Peyer's patch (tissue), 4 donors: Measurements from ENCODE around the gene IPP. TPM values are rescaled to one million over a fixed set of nuclear protein-coding genes. Genes with fewer than 3 reads are reported as not detected.
A peak's percentile ranks its signal among the peaks of the same experiment; 100 is the strongest.
"Not testable (repeated sequence)": the region's sequence is repeated elsewhere in the genome, so short reads cannot be mapped to it uniquely, and the experiment has no call there.

ENCODE experiments used
- DNase-seq, 3 donors: peaks; one replicate each; pipeline ENCODE4 v3.0.0-alpha.2; 2017 to 2019
- H3K27ac ChIP-seq, 4 donors: fragments of 200-600 bp; sonication (generic); one replicate each; pipeline ENCODE4 v1.5.1; 2016 to 2019
- H3K27me3 ChIP-seq, 2 donors: fragments of 200-600 bp; sonication (generic); one replicate each; pipeline ENCODE4 v1.5.1; 2019
- H3K36me3 ChIP-seq, 3 donors: fragments of 200-600 bp; sonication (generic); one replicate each; pipeline ENCODE4 v1.5.1; 2016 to 2019
- H3K4me1 ChIP-seq, 4 donors: fragments of 200-600 bp; sonication (generic); one replicate each; pipeline ENCODE4 v1.5.1; 2016 to 2019
- H3K4me3 ChIP-seq, 4 donors: fragments of 200-600 bp; sonication (generic); 1 replicate in 3 of 4; 2 replicates in 1 of 4; pipeline ENCODE4 v1.5.1; 2016 to 2019; ENCODE audit warnings: mild to moderate bottlenecking in 1 of 4
- H3K9me3 ChIP-seq, 4 donors: fragments of 200-600 bp; sonication (generic); one replicate each; pipeline ENCODE4 v1.5.1; 2016 to 2019; ENCODE audit warnings: mild to moderate bottlenecking in 1 of 4
- CTCF ChIP-seq, 6 experiments: fragments of 450-650 bp in 4 of 6; fragments of 200-600 bp in 2 of 6; sonication (generic) in 1 of 6; IDR thresholded peaks; one replicate each; pipeline ENCODE4 v1.5.1; 2017 to 2019; ENCODE audit warnings: antibody characterized with exemption in 6 of 6, mild to moderate bottlenecking in 3 of 6, moderate library complexity in 1 of 6
- POLR2A ChIP-seq, 2 donors: fragments of 450-650 bp; IDR thresholded peaks; one replicate each; pipeline ENCODE4 v1.5.1; 2017; ENCODE audit warnings: antibody characterized with exemption in 2 of 2, mild to moderate bottlenecking in 2 of 2, moderate library complexity in 2 of 2
- total RNA-seq, 4 donors: library from RNA; depleted of rRNA; stranded (reverse); fragments of >200 nt; gene quantifications; one replicate each; pipeline ENCODE4 v1.1.0, GENCODE V29; 2016

Gene IPP
- total RNA-seq, 4 donors from 2014 or later: 8.9 to 17.2 (median 12.1) TPM

- TF ChIP-seq POLR2A (IDR thresholded peaks at IDR 0.05) (no peak), CTCF (IDR thresholded peaks at IDR 0.05) (no peak)
- Histone ChIP-seq H3K27me3 (no peaks in the 10 kb centered on the region), H3K4me1 (peaks cover 0 to 10% (median 0%) of the 10 kb centered on the region in 4 donors), H3K4me3 (no peak overlapping the region), H3K27ac (no peak overlapping the region), H3K36me3 (no peaks in the 10 kb centered on the region), H3K9me3 (peaks cover 0 to 3% (median 0%) of the 10 kb centered on the region in 4 donors)
- DNase-seq: no peak
These were observed 2.1 kb upstream of the IPP start for GRCh38 chr1:45752441-45753052.

GRCh38 chr1:45752014-45752413 lies 1.6 kb upstream of the IPP start:
- H3K4me3 ChIP-seq: no peak overlapping the region
- TF ChIP-seq POLR2A (IDR thresholded peaks at IDR 0.05) (no peak), CTCF (IDR thresholded peaks at IDR 0.05) (no peak)
- no peak overlapping the region for H3K27ac ChIP-seq
- H3K27me3 ChIP-seq: no peaks in the 10 kb centered on the region
- peaks cover 0 to 3% (median 0%) of the 10 kb centered on the region in 4 donors for H3K9me3 ChIP-seq
- no peak for DNase-seq
- H3K36me3 ChIP-seq: no peaks in the 10 kb centered on the region
- H3K4me1 ChIP-seq: peaks cover 0 to 10% (median 0%) of the 10 kb centered on the region in 4 donors

GRCh38 chr1:45751039-45751838 lies 786 bp upstream of the IPP start:
- not testable (repeated sequence) for H3K36me3 ChIP-seq, H3K9me3 ChIP-seq, DNase-seq, H3K27me3 ChIP-seq
- peak overlapping the region; percentile 82 to 98 (median 95) for H3K27ac ChIP-seq
- H3K4me1 ChIP-seq: peaks cover 0 to 10% (median 0%) of the 10 kb centered on the region in 4 donors
- peak overlapping the region; percentile 43 to 75 (median 61) for H3K4me3 ChIP-seq

- DNase-seq: no peak
- H3K27ac ChIP-seq: no peak overlapping the region
- H3K9me3 ChIP-seq: no peaks in the 10 kb centered on the region
- no peaks in the 10 kb centered on the region for H3K27me3 ChIP-seq
- peaks cover 0 to 10% (median 0%) of the 10 kb centered on the region in 4 donors for H3K4me1 ChIP-seq
- TF ChIP-seq CTCF (IDR thresholded peaks at IDR 0.05): no peak
- no peak for TF ChIP-seq POLR2A (IDR thresholded peaks at IDR 0.05)
- no peak overlapping the region for H3K4me3 ChIP-seq
- H3K36me3 ChIP-seq: peaks cover 0 to 16% (median 0%) of the 10 kb centered on the region in 3 donors
These were observed 3.5 kb downstream of the IPP start for GRCh38 chr1:45746922-45747321.

- DNase-seq, H3K4me1 ChIP-seq, H3K27ac ChIP-seq, H3K27me3 ChIP-seq, H3K9me3 ChIP-seq, H3K4me3 ChIP-seq: not testable (repeated sequence)
- H3K36me3 ChIP-seq: peaks cover 0 to 23% (median 0%) of the 10 kb centered on the region in 3 donors
These were observed 10.8 kb downstream of the IPP start for GRCh38 chr1:45739641-45740156.

GRCh38 chr1:45739137-45739536 lies 11.3 kb downstream of the IPP start:
- peaks cover 0 to 23% (median 0%) of the 10 kb centered on the region in 3 donors for H3K36me3 ChIP-seq
- no peak for DNase-seq
- H3K4me1 ChIP-seq: no peaks in the 10 kb centered on the region
- no peak overlapping the region for H3K27ac ChIP-seq
- no peaks in the 10 kb centered on the region for H3K9me3 ChIP-seq
- H3K27me3 ChIP-seq: no peaks in the 10 kb centered on the region
- H3K4me3 ChIP-seq: no peak overlapping the region
- TF ChIP-seq POLR2A (IDR thresholded peaks at IDR 0.05): no peak
- TF ChIP-seq CTCF (IDR thresholded peaks at IDR 0.05): no peak
